ENCODE data around the gene PAPPA. TPM values are rescaled to one million over a fixed set of nuclear protein-coding genes. Genes with fewer than 3 reads are reported as not detected.

The PAPPA gene
- total RNA-seq, 2 donors from 2014 or later: 1.8 to 5.7 TPM

DNA sequence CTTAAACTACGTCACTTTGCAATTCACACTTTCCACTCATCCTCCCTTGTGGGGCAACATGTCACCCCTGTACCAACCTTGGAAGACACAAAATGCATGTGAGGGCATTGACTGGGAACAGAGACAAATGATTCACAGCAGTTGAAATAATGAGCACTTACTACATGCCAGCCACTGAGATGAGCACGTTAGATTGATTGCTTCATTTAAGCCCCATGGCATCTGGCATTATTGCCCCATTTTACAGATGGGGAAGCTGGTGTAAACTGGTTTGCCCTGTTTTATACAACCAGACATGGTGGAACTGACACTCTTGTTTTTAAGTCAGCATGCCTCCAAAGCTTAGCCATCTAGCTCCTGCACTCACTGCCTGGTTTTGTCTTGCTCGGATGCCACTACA lies 204.7 kb downstream of the PAPPA start:
- H3K4me1 ChIP-seq: peaks cover 0 to 19% of the 10 kb centered on the region in 2 donors
- H3K9me3 ChIP-seq: no peaks in the 10 kb centered on the region
- H3K27me3 ChIP-seq: no peaks in the 10 kb centered on the region
- H3K36me3 ChIP-seq: no peaks in the 10 kb centered on the region
- TF ChIP-seq, protein P1, sequence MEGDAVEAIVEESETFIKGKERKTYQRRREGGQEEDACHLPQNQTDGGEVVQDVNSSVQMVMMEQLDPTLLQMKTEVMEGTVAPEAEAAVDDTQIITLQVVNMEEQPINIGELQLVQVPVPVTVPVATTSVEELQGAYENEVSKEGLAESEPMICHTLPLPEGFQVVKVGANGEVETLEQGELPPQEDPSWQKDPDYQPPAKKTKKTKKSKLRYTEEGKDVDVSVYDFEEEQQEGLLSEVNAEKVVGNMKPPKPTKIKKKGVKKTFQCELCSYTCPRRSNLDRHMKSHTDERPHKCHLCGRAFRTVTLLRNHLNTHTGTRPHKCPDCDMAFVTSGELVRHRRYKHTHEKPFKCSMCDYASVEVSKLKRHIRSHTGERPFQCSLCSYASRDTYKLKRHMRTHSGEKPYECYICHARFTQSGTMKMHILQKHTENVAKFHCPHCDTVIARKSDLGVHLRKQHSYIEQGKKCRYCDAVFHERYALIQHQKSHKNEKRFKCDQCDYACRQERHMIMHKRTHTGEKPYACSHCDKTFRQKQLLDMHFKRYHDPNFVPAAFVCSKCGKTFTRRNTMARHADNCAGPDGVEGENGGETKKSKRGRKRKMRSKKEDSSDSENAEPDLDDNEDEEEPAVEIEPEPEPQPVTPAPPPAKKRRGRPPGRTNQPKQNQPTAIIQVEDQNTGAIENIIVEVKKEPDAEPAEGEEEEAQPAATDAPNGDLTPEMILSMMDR (IDR thresholded peaks at IDR 0.05): no peak
- H3K27ac ChIP-seq: no peak overlapping the region
- no peak for DNase-seq (ENCODE audit: low spot score)
- H3K4me3 ChIP-seq: no peak overlapping the region

DNA sequence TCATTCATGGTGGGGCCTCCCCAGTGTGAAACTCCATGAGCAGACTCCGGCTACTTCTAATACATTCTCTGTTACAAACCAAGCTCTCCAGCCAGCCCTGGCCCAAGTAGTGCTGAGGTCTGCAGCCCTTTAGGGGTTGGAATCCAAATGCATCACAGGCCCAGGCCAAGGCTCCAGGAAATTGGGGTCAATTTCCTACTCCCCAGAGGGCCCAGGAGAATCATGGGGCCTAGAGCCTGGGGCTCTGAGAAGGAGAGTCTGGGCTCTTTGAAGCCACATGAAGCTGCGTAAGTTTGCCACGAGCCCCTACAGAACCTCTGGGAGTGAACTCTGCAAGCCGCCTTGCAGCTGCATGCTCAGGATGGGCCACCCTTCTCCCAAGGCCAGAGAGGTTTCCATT lies 206.4 kb downstream of the PAPPA start:
- no peak overlapping the region for H3K4me3 ChIP-seq
- TF ChIP-seq, protein P1 (IDR thresholded peaks at IDR 0.05): no peak
- DNase-seq (ENCODE audit: low spot score): no peak

DNA sequence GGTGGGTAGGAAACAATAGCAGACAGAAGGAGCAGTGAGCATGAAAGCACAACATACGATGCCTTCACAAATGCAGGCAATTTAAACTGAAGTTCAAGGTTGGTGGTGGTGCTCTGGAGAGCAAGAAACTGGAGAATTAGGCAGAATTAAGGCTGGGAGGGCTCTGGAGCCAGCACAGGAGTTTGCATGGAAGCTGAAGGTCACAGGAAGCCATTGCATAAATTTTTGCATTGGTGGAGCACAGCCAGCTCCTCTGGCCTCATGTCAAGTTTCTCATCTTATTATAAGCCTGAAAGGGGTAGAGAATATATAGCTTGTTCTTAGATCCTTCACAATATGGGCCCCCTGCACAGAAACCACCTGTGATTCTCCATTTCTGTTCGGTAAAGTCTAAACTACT lies 207.4 kb downstream of the PAPPA start:
- DNase-seq (ENCODE audit: low spot score): no peak
- Histone ChIP-seq H3K4me1 (peaks cover 0 to 15% of the 10 kb centered on the region in 2 donors), H3K9me3 (no peaks in the 10 kb centered on the region), H3K36me3 (no peaks in the 10 kb centered on the region), H3K4me3 (no peak overlapping the region), H3K27me3 (no peaks in the 10 kb centered on the region), H3K27ac (no peak overlapping the region)
- TF ChIP-seq, protein P1 (IDR thresholded peaks at IDR 0.05): no peak

More for the DNA sequence above, 206.4 kb downstream of the PAPPA start:
- Histone ChIP-seq H3K36me3 (no peaks in the 10 kb centered on the region), H3K27me3 (no peaks in the 10 kb centered on the region), H3K9me3 (no peaks in the 10 kb centered on the region), H3K27ac (no peak overlapping the region), H3K4me1 (peaks cover 0 to 23% of the 10 kb centered on the region in 2 donors)

DNA sequence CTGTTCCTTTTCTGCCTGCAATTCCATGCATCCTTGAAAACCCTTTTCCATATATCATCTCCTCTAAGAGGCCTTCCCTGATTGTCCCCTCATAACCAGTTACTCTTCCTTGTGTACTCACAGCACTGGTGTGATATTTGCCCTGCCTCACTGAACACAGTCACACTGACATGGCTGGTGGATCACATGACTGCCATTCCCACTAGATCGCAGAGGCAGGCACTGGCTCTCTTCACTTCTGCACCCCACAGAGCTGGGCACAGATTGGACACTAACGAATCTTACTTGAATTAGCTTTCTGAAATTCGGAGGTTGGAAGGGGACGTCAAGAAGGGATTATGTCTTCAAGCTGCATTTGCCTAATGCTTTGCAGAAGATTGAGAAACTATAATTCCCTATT lies 208.0 kb downstream of the PAPPA start:
- Histone ChIP-seq H3K27me3 (no peaks in the 10 kb centered on the region), H3K9me3 (no peaks in the 10 kb centered on the region), H3K27ac (no peak overlapping the region), H3K36me3 (no peaks in the 10 kb centered on the region), H3K4me3 (no peak overlapping the region), H3K4me1 (peaks cover 0 to 14% of the 10 kb centered on the region in 2 donors)
- no peak for DNase-seq (ENCODE audit: low spot score)
- TF ChIP-seq, protein P1 (IDR thresholded peaks at IDR 0.05): no peak

DNA sequence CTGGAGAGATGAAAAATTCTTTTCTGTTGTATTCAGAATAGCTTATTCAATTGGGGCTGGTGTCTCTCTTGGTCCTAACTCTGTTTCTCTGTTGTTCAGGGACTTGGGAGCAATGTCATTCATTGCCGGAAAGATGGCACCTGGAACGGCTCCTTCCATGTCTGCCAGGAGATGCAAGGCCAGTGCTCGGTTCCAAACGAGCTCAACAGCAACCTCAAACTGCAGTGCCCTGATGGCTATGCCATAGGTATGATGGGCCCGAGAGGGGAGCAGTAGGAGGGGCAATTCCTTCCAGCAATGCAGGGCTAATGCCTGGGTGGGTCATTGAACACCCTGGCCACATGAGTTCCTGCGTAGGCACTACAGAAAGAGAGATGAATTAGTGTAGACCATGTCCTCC lies 208.9 kb downstream of the PAPPA start:
- H3K36me3 ChIP-seq: no peaks in the 10 kb centered on the region
- H3K9me3 ChIP-seq: no peaks in the 10 kb centered on the region
- no peak overlapping the region for H3K27ac ChIP-seq
- no peaks in the 10 kb centered on the region for H3K27me3 ChIP-seq
- no peak for DNase-seq (ENCODE audit: low spot score)
- TF ChIP-seq, protein P1 (IDR thresholded peaks at IDR 0.05): no peak
- no peak overlapping the region for H3K4me3 ChIP-seq
- H3K4me1 ChIP-seq: peaks cover 0 to 14% of the 10 kb centered on the region in 2 donors

DNA sequence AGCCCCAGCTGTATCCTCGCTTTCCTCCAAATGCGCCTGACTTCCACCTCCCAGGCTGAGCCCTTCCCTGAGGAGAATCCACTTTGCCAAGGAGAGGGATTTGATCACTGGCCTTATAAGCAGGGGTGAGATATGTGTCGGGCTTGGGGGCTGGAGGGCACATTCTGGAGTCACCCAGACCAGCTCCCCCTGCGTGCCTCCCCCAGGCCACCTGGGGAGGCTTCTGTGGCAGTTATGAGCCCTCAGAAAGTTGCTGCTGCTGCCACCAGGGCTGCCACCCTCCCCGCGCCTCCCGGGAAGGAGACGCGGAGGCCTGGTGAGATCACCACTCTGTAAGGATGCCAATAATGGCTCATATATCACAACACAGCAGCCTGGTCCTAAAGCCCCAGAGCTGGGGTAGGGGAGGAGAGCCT lies 211.5 kb downstream of the PAPPA start:
- Histone ChIP-seq H3K9me3 (no peaks in the 10 kb centered on the region), H3K4me1 (peaks cover 0 to 14% of the 10 kb centered on the region in 2 donors), H3K36me3 (no peaks in the 10 kb centered on the region), H3K4me3 (no peak overlapping the region), H3K27me3 (no peaks in the 10 kb centered on the region), H3K27ac (peak overlapping the region; percentile 53 to 66)
- DNase-seq (ENCODE audit: low spot score): peak; percentile 64
- TF ChIP-seq, protein P1 (IDR thresholded peaks at IDR 0.05): peak in 1 of 2 donors; percentile 23
